HepG2 (cell line): Measurements from ENCODE around the gene VSNL1. TPM values are rescaled to one million over a fixed set of nuclear protein-coding genes. Genes with fewer than 3 reads are reported as not detected.

Experiments used
- FOXA3 ChIP-seq: IDR thresholded peaks from 2 replicates; pipeline ENCODE4 v1.6.1; 2016; ENCODE audit warnings: missing genetic modification reagents, missing compliant biosample characterization
- GABPB1 ChIP-seq: IDR thresholded peaks from 2 replicates; pipeline ENCODE4 v1.6.1; 2016; ENCODE audit warnings: mild to moderate bottlenecking, missing genetic modification reagents, moderate library complexity, missing compliant biosample characterization
- GTF2F1 ChIP-seq: fragments of 150-350 bp; IDR thresholded peaks from 2 replicates; pipeline ENCODE4 v1.6.1; 2014; ENCODE audit warnings: low read length
- HNF1B ChIP-seq: sonication (generic); formaldehyde crosslinking; IDR thresholded peaks from 2 replicates; pipeline ENCODE4 v1.5.1; 2020; ENCODE audit warnings: mild to moderate bottlenecking, moderate library complexity, missing genetic modification reagents
- JUND ChIP-seq: sonication (generic); formaldehyde crosslinking; IDR thresholded peaks from 2 replicates; pipeline ENCODE4 v1.8.0; 2022; ENCODE audit warnings: mild to moderate bottlenecking, missing genetic modification reagents
- NFKBIZ ChIP-seq: IDR thresholded peaks from 2 replicates; pipeline ENCODE4 v1.6.1; 2018; ENCODE audit warnings: missing genetic modification reagents, missing compliant biosample characterization
- NPAS2 ChIP-seq: sonication (generic); formaldehyde crosslinking; IDR thresholded peaks from 2 replicates; pipeline ENCODE4 v1.8.0; 2022; ENCODE audit warnings: mild to moderate bottlenecking, missing genetic modification reagents, borderline replicate concordance
- PLSCR1 ChIP-seq: sonication (generic); formaldehyde crosslinking; IDR thresholded peaks from 2 replicates; pipeline ENCODE4 v1.5.0; 2020; ENCODE audit warnings: missing genetic modification reagents, mild to moderate bottlenecking, borderline replicate concordance
- POLR2G ChIP-seq: fragments of 200-400 bp; formaldehyde crosslinking; IDR thresholded peaks from 2 replicates; pipeline ENCODE4 v1.6.1; 2018; ENCODE audit warnings: mild to moderate bottlenecking, low read depth, low read length, moderate library complexity
- SOX5 ChIP-seq: IDR thresholded peaks from 2 replicates; pipeline ENCODE4 v1.6.1; 2016; ENCODE audit warnings: borderline replicate concordance
- SP1 ChIP-seq, 2 experiments: fragments of 450-650 bp in 1 of 2; sonication (generic) in 1 of 2; formaldehyde crosslinking in 1 of 2; IDR thresholded peaks; 2 replicates each; pipeline versions ENCODE4 v1.4.0 to v1.6.1; 2016 to 2020; ENCODE audit warnings: missing genetic modification reagents in 1 of 2
- TAF1 ChIP-seq: sonication (generic); formaldehyde crosslinking; IDR thresholded peaks from 2 replicates; pipeline ENCODE4 v1.4.0; 2020; ENCODE audit warnings: missing genetic modification reagents
- TEAD2 ChIP-seq: sonication (generic); formaldehyde crosslinking; IDR thresholded peaks from 2 replicates; pipeline ENCODE4 v1.9.0; 2021; ENCODE audit warnings: missing genetic modification reagents
- USF2 ChIP-seq, 2 experiments: sonication (generic) in 1 of 2; formaldehyde crosslinking in 1 of 2; IDR thresholded peaks; 2 replicates each; pipeline versions ENCODE4 v1.5.1 to v1.6.1; 2011 to 2020; ENCODE audit warnings: borderline replicate concordance in 1 of 2, low read depth in 1 of 2, low read length in 1 of 2, mild to moderate bottlenecking in 1 of 2, missing genetic modification reagents in 1 of 2, moderate library complexity in 1 of 2
- ZBTB43 ChIP-seq: sonication (generic); formaldehyde crosslinking; conservative IDR thresholded peaks from 2 replicates; pipeline ENCODE4 v1.4.0; 2020; ENCODE audit warnings: missing genetic modification reagents
- ZBTB7B ChIP-seq: sonication (generic); formaldehyde crosslinking; IDR thresholded peaks from 2 replicates; pipeline ENCODE4 v1.4.0; 2020; ENCODE audit warnings: missing genetic modification reagents
- ZNF652 ChIP-seq: IDR thresholded peaks from 2 replicates; pipeline ENCODE4 v1.6.1; 2016; ENCODE audit warnings: low read depth, borderline replicate concordance
- ZNF773 ChIP-seq: sonication (generic); formaldehyde crosslinking; IDR thresholded peaks from 2 replicates; pipeline ENCODE4 v1.4.0; 2020; ENCODE audit warnings: missing genetic modification reagents, borderline replicate concordance
- polyA plus RNA-seq, 8 experiments: library from polyadenylated mRNA; depleted of rRNA in 3 of 8; stranded (reverse) in 7 of 8; unstranded in 1 of 8; fragments of >200 nt; fragmentation: Illumina TruSeq in 4 of 8; extraction: Trizol in 4 of 8; gene quantifications; 2 replicates each; pipeline versions ENCODE4 v1.2.1 to v1.2.3, GENCODE V29; 2011 to 2016; ENCODE audit warnings: low read depth in 4 of 8, missing spikeins in 1 of 8, mixed read lengths in 1 of 8; ENCODE audit not compliant: insufficient read depth in 1 of 8
- total RNA-seq, 5 experiments: library from RNA; depleted of rRNA; stranded (reverse); fragments of >200 nt; fragmentation: Illumina TruSeq; extraction: Trizol; gene quantifications; 2 replicates each; pipeline ENCODE4 v1.2.3, GENCODE V29; 2016; ENCODE audit warnings: low read depth in 1 of 5
- TF ChIP-seq, protein P1 (sequence below): sonication (generic); formaldehyde crosslinking; IDR thresholded peaks from 2 replicates; pipeline ENCODE4 v1.4.0; 2020; ENCODE audit warnings: missing genetic modification reagents

The VSNL1 gene
- total and polyA plus RNA-seq, 2 of the 13 experiments (the other 11 are each of a cell fraction or from before 2014, with no cell fraction given) = 63.2 to 95.9 TPM

DNA sequence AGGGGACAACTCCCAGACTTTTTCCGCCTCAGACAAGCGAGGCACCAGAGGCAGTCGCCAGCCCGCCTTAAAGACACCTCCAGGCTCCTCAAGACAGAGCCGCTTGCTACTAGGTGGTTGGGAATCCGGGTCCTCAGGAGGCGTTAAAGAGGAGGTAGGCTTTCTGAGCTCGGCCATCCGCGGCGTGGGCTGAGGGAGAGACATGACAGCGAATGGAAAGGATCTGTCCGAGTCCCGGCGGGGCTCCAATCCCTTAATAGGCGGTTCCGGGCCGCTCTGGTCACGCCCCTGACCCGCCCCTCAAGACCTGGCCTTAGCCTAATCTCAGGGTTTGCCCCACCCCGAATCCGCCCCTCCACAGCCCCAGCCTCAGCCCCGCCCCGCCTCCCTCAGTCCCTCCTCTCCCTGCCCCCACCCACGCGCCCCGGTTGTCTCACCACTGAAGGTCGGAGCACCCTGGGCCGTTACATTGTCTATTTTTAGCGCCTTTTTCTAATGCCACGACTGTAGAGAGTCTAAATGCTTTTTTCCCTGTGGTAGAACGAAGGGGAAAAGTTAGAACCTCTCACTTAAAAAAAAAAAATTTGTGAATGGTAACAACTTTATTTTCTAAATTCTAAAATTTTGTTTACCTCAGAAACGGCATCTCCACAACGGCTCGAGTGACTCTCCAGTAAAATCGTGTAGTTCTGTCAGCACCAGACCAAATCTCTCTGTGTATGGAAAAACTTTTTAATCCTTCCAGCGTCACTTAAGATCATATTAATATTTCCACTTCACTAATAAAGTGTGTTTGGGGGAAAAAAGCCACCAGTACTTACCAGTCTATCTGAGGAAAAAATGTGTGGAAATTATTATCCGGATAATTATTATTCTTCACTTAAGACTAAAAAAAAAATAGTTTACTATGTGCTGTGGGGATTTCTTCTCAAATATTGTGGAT is 22.0 kb upstream of the VSNL1 start, which contains the start of gene RAD51AP2 (continued):
- TF ChIP-seq POLR2G = peak; percentile 50; the same call in 1 of the 2 replicates
- no peak for TF ChIP-seq JUND (CRISPR knock-in tag)
- no peak for TF ChIP-seq NPAS2 (CRISPR knock-in tag)
- no peak for TF ChIP-seq USF2 (IDR thresholded peaks at IDR 0.05; ENCODE audit: low read depth, low read length)
- peak; percentile 86; the same call in 1 of the 2 replicates for TF ChIP-seq USF2 (CRISPR knock-in tag; IDR thresholded peaks at IDR 0.05; ENCODE audit: borderline replicate concordance)
- no peak for TF ChIP-seq FOXA3
- TF ChIP-seq GABPB1 (CRISPR knock-in tag) = peak; percentile 28; the same call in 1 of the 2 replicates
- TF ChIP-seq TEAD2 = no peak
- no peak for TF ChIP-seq ZNF652 (CRISPR knock-in tag)
- TF ChIP-seq PLSCR1 (CRISPR knock-in tag) = no peak
- peak; percentile 64; the same call in 1 of the 2 replicates for TF ChIP-seq HNF1B (CRISPR knock-in tag)
- TF ChIP-seq GTF2F1 = no peak
- TF ChIP-seq ZNF773 (CRISPR knock-in tag) = no peak
- no peak for TF ChIP-seq SOX5 (CRISPR knock-in tag)
- TF ChIP-seq NFKBIZ (CRISPR knock-in tag) = no peak
- TF ChIP-seq, protein P1, sequence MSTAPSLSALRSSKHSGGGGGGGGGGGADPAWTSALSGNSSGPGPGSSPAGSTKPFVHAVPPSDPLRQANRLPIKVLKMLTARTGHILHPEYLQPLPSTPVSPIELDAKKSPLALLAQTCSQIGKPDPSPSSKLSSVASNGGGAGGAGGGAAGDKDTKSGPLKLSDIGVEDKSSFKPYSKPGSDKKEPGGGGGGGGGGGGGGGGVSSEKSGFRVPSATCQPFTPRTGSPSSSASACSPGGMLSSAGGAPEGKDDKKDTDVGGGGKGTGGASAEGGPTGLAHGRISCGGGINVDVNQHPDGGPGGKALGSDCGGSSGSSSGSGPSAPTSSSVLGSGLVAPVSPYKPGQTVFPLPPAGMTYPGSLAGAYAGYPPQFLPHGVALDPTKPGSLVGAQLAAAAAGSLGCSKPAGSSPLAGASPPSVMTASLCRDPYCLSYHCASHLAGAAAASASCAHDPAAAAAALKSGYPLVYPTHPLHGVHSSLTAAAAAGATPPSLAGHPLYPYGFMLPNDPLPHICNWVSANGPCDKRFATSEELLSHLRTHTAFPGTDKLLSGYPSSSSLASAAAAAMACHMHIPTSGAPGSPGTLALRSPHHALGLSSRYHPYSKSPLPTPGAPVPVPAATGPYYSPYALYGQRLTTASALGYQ (CRISPR knock-in tag) = no peak
- TF ChIP-seq ZBTB7B (CRISPR knock-in tag) = 0 out of 2 replicates have a peak, but pooled peaks have one; percentile 39
- TF ChIP-seq SP1 (IDR thresholded peaks at IDR 0.05) = peak; percentile 100
- TF ChIP-seq SP1 (CRISPR knock-in tag; IDR thresholded peaks at IDR 0.05) = peak; percentile 100
- no peak for TF ChIP-seq ZBTB43 (CRISPR knock-in tag)
- peak; percentile 38; the same call in 1 of the 2 replicates for TF ChIP-seq TAF1 (CRISPR knock-in tag)
